ENCODE measurements around the gene TCF4.
A peak's percentile ranks its signal among the peaks of the same experiment; 100 is the strongest.

TCF4 gene

GRCh38 chr18:55253814-55254213 lies 334.2 kb downstream of the TCF4 start (continued):
- TF ChIP-seq CTCF (tag by site-specific recombination; IDR thresholded peaks at IDR 0.05), result no peak
- no peak for TF ChIP-seq MZF1 (tag by site-specific recombination; IDR thresholded peaks at IDR 0.05; ENCODE audit: borderline replicate concordance)
- no peak for TF ChIP-seq AEBP2 (tag by site-specific recombination; IDR thresholded peaks at IDR 0.05; ENCODE audit: borderline replicate concordance)
- no peak for TF ChIP-seq MYNN (tag by site-specific recombination; IDR thresholded peaks at IDR 0.05; ENCODE audit: borderline replicate concordance)
- TF ChIP-seq RBAK (tag by site-specific recombination; IDR thresholded peaks at IDR 0.05), result no peak
- no peak for TF ChIP-seq ZNF362 (tag by site-specific recombination; IDR thresholded peaks at IDR 0.05)

- Histone ChIP-seq H3K4me1 (ENCODE audit: control insufficient read depth, insufficient read depth, low read length) (peaks cover 9% of the 10 kb centered on the region), H3K4me3 (ENCODE audit: low read depth, low read length) (no peak overlapping the region), H3K9me3 (ENCODE audit: control insufficient read depth, insufficient read depth, low read depth, low read length) (no peaks in the 10 kb centered on the region), H3K36me3 (ENCODE audit: control insufficient read depth in 2 of 2, insufficient read depth in 1 of 2, low read length in 2 of 2) (peaks cover 6 to 18% of the 10 kb centered on the region in 2 experiments; a peak in 2 of 3 replicates), H3K27ac (ENCODE audit: extremely low read depth, low read depth, low read length) (no peak overlapping the region)
- TF ChIP-seq ZNF514 (tag by site-specific recombination; IDR thresholded peaks at IDR 0.05) (no peak), ZNF169 (tag by site-specific recombination; IDR thresholded peaks at IDR 0.05) (no peak), ZNF423 (tag by site-specific recombination; IDR thresholded peaks at IDR 0.05) (no peak)
- ChIA-PET POLR2A (no interaction called here), CTCF (interaction anchor here (0.7 to 3.1 kb wide), 3 partner anchors 18 to 1323 kb away, joined by 3 to 16 read pairs (median 4); no protein-coding TSS in a partner anchor)
Measured at GRCh38 chr18:55252901-55253300, 335.1 kb downstream of the TCF4 start.

GRCh38 chr18:55252053-55252675 lies 335.8 kb downstream of the TCF4 start:
- CTCF ChIA-PET, result interaction anchor here (0.6 to 3.1 kb wide), 6 partner anchors 13 to 1324 kb away, joined by 3 to 16 read pairs (median 4); no protein-coding TSS in a partner anchor
- POLR2A ChIA-PET, result no interaction called here
- no peaks in the 10 kb centered on the region for H3K9me3 ChIP-seq (ENCODE audit: control insufficient read depth, insufficient read depth, low read depth, low read length)
- peaks cover 9% of the 10 kb centered on the region for H3K4me1 ChIP-seq (ENCODE audit: control insufficient read depth, insufficient read depth, low read length)
- TF ChIP-seq ZNF354C (tag by site-specific recombination; IDR thresholded peaks at IDR 0.05; ENCODE audit: borderline replicate concordance, low read depth) (no peak), ZNF510 (tag by site-specific recombination; IDR thresholded peaks at IDR 0.05; ENCODE audit: insufficient replicate concordance) (no peak), SP7 (tag by site-specific recombination; IDR thresholded peaks at IDR 0.05) (no peak), ZNF366 (tag by site-specific recombination; conservative IDR thresholded peaks at IDR 0.05) (no peak), MYNN (tag by site-specific recombination; IDR thresholded peaks at IDR 0.05; ENCODE audit: borderline replicate concordance) (no peak), ZNF423 (tag by site-specific recombination; IDR thresholded peaks at IDR 0.05) (no peak), ZNF747 (tag by site-specific recombination; IDR thresholded peaks at IDR 0.05) (no peak), ZNF777 (tag by site-specific recombination; IDR thresholded peaks at IDR 0.05; ENCODE audit: borderline replicate concordance) (no peak), ZNF341 (tag by site-specific recombination; IDR thresholded peaks at IDR 0.05; ENCODE audit: low read depth) (no peak), ZNF830 (tag by site-specific recombination; IDR thresholded peaks at IDR 0.05; ENCODE audit: low read depth) (no peak)
- peak overlapping the region; percentile 21; the same call in 1 of the 2 replicates for H3K27ac ChIP-seq (ENCODE audit: extremely low read depth, low read depth, low read length)
- peaks cover 6 to 18% of the 10 kb centered on the region in 2 experiments; a peak in 2 of 3 replicates for H3K36me3 ChIP-seq (ENCODE audit: control insufficient read depth in 2 of 2, insufficient read depth in 1 of 2, low read length in 2 of 2)
- no peak overlapping the region for H3K4me3 ChIP-seq (ENCODE audit: low read depth, low read length)
